Measurements from ENCODE around the gene EPB41. TPM values are rescaled to one million over a fixed set of nuclear protein-coding genes. Genes with fewer than 3 reads are reported as not detected.
A peak's percentile ranks its signal among the peaks of the same experiment; 100 is the strongest.
"Not testable (repeated sequence)": the region's sequence is repeated elsewhere in the genome, so short reads cannot be mapped to it uniquely, and the experiment has no call there.

EPB41 gene
- total RNA-seq, 2 donors from 2014 or later: 65.4 to 74.0 TPM

- no peak overlapping the region for H3K27ac ChIP-seq
- H3K9ac ChIP-seq (ENCODE audit: low read depth in 2 of 2, low read length in 2 of 2): no peak overlapping the region
- peak; percentile 71 for TF ChIP-seq CTCF (IDR thresholded peaks at IDR 0.05)
- H3K36me3 ChIP-seq: no peaks in the 10 kb centered on the region
- no peaks in the 10 kb centered on the region for H3K9me3 ChIP-seq
- no peak overlapping the region for H3K4me3 ChIP-seq
- H3K27me3 ChIP-seq: no peaks in the 10 kb centered on the region
- no peak for DNase-seq
- H3K4me1 ChIP-seq: no peaks in the 10 kb centered on the region
- intact Hi-C loops (cut with DNase I): loop anchor here (1.0 to 10.0 kb wide), 3 partner anchors 152 to 249 kb away; no protein-coding TSS in a partner anchor
These were observed 119.6 kb downstream of the EPB41 start for GRCh38 chr1:29033829-29034466.

- Histone ChIP-seq H3K27ac (no peak overlapping the region), H3K9me3 (no peaks in the 10 kb centered on the region), H3K9ac (ENCODE audit: low read depth in 2 of 2, low read length in 2 of 2) (no peak overlapping the region), H3K27me3 (no peaks in the 10 kb centered on the region), H3K4me1 (no peaks in the 10 kb centered on the region), H3K4me3 (no peak overlapping the region), H3K36me3 (no peaks in the 10 kb centered on the region)
- intact Hi-C loops (cut with DNase I): no loop called here
- DNase-seq: no peak
- no peak for TF ChIP-seq CTCF (IDR thresholded peaks at IDR 0.05)
These were observed 129.1 kb downstream of the EPB41 start for GRCh38 chr1:29043274-29043965.

GRCh38 chr1:29044010-29044409, 129.6 kb downstream of the EPB41 start:
- intact Hi-C loops (cut with DNase I): no loop called here
- no peak overlapping the region for H3K27ac ChIP-seq
- H3K4me3 ChIP-seq: no peak overlapping the region
- no peaks in the 10 kb centered on the region for H3K36me3 ChIP-seq
- no peaks in the 10 kb centered on the region for H3K4me1 ChIP-seq
- DNase-seq: no peak
- H3K27me3 ChIP-seq: no peaks in the 10 kb centered on the region
- no peak for TF ChIP-seq CTCF (IDR thresholded peaks at IDR 0.05)
- H3K9ac ChIP-seq (ENCODE audit: low read depth in 2 of 2, low read length in 2 of 2): no peak overlapping the region
- no peaks in the 10 kb centered on the region for H3K9me3 ChIP-seq

GRCh38 chr1:29045663-29046062, 131.3 kb downstream of the EPB41 start:
- DNase-seq; intact Hi-C loops (cut with DNase I); H3K9me3 ChIP-seq; H3K4me1 ChIP-seq; H3K36me3 ChIP-seq; H3K27me3 ChIP-seq; H3K9ac ChIP-seq (ENCODE audit: low read depth in 2 of 2, low read length in 2 of 2); H3K4me3 ChIP-seq; H3K27ac ChIP-seq: not testable (repeated sequence)

GRCh38 chr1:29047142-29047541, 132.8 kb downstream of the EPB41 start:
- intact Hi-C loops (cut with DNase I): no loop called here
- Histone ChIP-seq H3K27me3 (no peaks in the 10 kb centered on the region), H3K9ac (ENCODE audit: low read depth in 2 of 2, low read length in 2 of 2) (no peak overlapping the region), H3K4me1 (no peaks in the 10 kb centered on the region), H3K36me3 (no peaks in the 10 kb centered on the region), H3K9me3 (no peaks in the 10 kb centered on the region), H3K27ac (no peak overlapping the region), H3K4me3 (no peak overlapping the region)
- no peak for DNase-seq
- TF ChIP-seq CTCF (IDR thresholded peaks at IDR 0.05): no peak

- TF ChIP-seq CTCF (IDR thresholded peaks at IDR 0.05): no peak
- intact Hi-C loops (cut with DNase I): no loop called here
These were observed 135.8 kb downstream of the EPB41 start for GRCh38 chr1:29050166-29050565.

More at GRCh38 chr1:29050166-29050565, 135.8 kb downstream of the EPB41 start:
- H3K9me3 ChIP-seq: no peaks in the 10 kb centered on the region
- H3K4me3 ChIP-seq: no peak overlapping the region
- H3K27me3 ChIP-seq: no peaks in the 10 kb centered on the region
- no peaks in the 10 kb centered on the region for H3K4me1 ChIP-seq
- no peak overlapping the region for H3K9ac ChIP-seq (ENCODE audit: low read depth in 2 of 2, low read length in 2 of 2)
- H3K27ac ChIP-seq: no peak overlapping the region
- DNase-seq: no peak
- H3K36me3 ChIP-seq: no peaks in the 10 kb centered on the region

Measured in colonic mucosa (tissue), 4 donors.